Measurements from ENCODE around the gene UPP1.
A peak's percentile ranks its signal among the peaks of the same experiment; 100 is the strongest.
"Not testable (repeated sequence)": the region's sequence is repeated elsewhere in the genome, so short reads cannot be mapped to it uniquely, and the experiment has no call there.

UPP1 gene

DNA sequence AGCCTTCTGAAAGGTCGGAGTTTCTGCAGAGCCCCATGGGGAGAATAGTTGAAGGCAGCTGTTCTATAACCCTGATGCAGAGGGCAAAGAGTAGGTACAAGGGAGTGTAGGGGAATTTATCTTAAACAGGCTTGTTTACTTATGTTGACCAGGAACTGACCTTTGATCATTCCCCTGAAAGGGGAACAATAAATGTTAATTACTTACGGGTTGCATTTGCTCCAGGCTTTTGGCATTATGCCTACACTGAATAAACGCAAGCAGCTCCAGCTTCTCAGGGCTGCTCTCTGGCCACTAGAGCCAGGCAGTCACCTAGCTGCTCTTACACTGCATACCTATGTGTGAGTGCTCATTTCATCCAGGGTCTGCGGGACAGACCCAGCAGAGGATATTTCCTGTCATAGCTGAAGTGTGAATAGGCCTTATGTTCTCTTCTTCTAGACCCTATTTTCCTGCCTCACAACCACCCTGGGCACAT, 55.3 kb downstream of the UPP1 start:
- TF ChIP-seq POLR2A (IDR thresholded peaks at IDR 0.05; ENCODE audit: low read depth, low read length) = no peak
- FAIRE-seq (no peak), DNase-seq (ENCODE audit: insufficient read length, low spot score) (no peak)

DNA sequence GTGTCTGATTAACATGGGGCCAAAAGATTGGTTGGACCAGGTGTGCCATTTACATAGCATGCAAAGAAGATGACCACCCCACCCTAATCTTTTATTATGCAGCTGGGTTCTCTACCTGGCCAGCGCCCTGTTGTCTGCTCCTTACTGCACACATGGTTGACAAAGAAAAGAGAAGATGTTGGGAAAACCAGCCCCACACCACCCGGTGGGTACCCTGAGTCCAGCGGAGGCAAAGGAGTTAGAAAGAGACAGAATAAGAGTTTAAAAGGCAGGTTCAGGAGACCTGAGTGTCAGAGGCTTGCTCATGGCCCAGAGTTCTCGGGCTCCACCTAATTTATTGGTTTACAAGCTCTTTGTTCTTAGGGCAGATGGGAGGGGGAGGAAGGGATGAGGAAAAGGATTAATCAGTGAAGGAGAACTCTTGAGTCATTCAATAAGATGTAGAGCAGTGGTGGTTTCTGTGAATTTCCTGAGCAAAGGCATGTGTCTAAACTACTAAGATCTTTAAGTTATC, 58.1 kb downstream of the UPP1 start:
- DNase-seq (ENCODE audit: insufficient read length, low spot score) (no peak), FAIRE-seq (no peak)
- no peak for TF ChIP-seq POLR2A (IDR thresholded peaks at IDR 0.05; ENCODE audit: low read depth, low read length)

DNA sequence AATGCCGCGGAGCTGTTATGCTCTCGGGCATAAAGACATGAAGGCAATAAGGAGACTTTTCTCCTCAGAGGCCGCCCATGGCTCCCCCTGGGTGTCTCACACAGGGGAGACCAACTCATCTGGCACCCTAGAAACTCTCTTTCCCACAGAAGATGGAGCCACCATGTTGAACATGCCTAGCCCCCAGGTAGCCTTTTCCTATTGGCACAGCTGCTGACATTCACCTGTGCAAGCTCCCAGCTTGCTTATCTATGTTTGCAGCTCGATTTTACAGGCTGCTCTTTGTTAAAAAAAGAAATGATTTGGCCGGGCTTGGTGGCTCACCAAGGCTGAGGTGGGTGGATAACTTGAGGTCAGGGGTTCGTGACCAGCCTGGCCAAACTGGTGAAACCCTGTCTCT, 58.6 kb downstream of the UPP1 start:
- DNase-seq (ENCODE audit: insufficient read length, low spot score); FAIRE-seq: not testable (repeated sequence)

DNA sequence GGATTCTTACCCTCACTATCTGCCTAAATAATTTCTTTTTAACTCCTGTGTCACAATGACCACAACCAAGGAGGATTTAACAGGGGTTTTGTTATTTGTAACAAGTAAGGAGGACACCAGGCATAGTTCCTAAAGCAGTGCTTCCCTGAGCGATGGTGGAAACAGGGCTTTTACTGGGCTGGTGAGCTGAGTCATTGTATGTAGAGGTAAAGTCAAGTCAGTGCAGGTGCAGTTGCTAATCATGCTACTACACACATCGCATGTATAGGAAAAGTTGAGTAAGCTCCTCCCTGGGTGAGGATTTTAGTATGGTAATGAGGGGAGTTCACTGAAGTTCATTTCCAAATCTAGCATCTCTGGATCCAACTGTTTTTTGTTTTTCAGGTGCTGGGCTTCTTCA, 59.2 kb downstream of the UPP1 start:
- FAIRE-seq = no peak
- TF ChIP-seq POLR2A (IDR thresholded peaks at IDR 0.05; ENCODE audit: low read depth, low read length) = no peak
- DNase-seq (ENCODE audit: insufficient read length, low spot score) = no peak

DNA sequence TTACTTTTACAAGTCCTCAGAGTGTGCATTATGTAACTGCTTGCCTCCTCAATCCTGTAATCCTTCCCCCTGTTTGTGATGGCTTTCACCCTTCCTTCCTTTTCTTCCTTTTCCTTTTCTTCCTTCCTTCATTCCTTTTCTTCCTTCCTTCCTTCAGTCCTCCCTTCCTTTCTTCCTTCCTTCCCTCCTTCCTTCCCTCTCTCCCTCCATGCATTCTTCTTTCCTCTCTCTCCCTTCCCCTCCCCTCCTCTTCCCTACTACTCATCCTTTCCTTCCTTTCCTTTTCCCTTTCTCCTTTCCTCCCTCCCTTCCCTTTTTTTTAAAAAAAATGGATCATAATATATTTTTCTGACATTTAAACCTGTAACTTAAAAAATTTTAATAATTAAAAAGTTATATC, 60.0 kb downstream of the UPP1 start:
- TF ChIP-seq POLR2A (IDR thresholded peaks at IDR 0.05; ENCODE audit: low read depth, low read length) = no peak
- no peak for DNase-seq (ENCODE audit: insufficient read length, low spot score)
- FAIRE-seq = no peak

DNA sequence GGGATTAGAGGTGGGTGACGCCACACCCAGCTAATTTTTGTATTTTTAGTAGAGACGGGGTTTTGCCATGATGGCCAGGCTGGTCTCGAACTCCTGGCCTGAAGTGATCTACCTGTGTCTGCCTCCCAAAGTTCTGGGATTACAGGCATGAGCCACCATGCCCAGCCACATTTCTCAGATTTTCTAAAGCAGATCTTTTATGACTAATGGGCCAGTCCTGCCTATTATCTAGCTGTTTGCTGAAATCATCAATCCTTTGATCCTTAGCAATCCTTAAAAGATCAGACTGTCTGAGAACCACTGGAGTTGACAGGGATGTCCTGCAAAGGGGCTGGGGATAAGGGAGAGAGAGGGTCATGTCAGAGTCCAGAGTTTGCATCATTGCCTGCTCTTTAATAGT, 61.0 kb downstream of the UPP1 start:
- FAIRE-seq = no peak

DNA sequence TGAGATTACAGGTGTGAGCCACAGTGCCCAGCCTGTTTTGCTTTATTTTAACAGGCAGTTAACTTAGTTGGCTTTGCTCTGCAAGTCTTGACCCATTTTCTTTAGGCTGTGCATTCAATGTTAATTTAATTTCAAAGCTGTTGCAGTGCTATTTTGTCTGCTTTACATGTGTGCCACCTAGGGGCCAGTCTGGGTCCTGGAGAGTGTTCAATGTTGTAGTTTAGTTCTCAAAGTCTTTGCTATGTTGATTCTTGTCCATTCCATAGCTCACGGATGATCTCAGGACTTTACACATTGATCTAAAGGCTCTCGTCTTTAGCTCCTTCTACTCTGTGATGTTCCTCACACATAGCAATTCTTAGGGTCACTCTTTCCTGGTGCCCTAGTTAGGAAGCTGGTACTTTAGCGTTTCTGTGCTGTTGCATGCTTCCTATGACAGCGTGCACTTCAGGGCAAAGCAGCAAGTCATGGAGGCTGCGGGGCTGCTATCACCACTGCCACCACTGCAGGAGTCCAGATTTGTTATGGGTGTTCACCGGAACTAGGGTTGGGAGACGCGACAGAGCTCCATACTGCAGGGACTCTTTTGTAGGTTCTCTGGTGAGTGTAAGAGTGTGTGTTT, 65.8 kb downstream of the UPP1 start:
- FAIRE-seq (peak; percentile 61), DNase-seq (ENCODE audit: insufficient read length, low spot score) (peak; percentile 54)

More for the DNA sequence above, 61.0 kb downstream of the UPP1 start:
- no peak for DNase-seq (ENCODE audit: insufficient read length, low spot score)
- no peak for TF ChIP-seq POLR2A (IDR thresholded peaks at IDR 0.05; ENCODE audit: low read depth, low read length)

More for the DNA sequence above, 65.8 kb downstream of the UPP1 start:
- TF ChIP-seq POLR2A (IDR thresholded peaks at IDR 0.05; ENCODE audit: low read depth, low read length) = no peak
